H1 (cell line): Measurements from ENCODE around the gene ACKR1. TPM values are rescaled to one million over a fixed set of nuclear protein-coding genes. Genes with fewer than 3 reads are reported as not detected.

Experiments used
- CTCF ChIA-PET: fragments of 300-600 bp; sonication (Branson Sonifier 250); formaldehyde crosslinking; loops from one replicate; lab custom pipeline; 2021; ENCODE audit not compliant: partially characterized antibody; lab: Charles Lee
- POLR2A ChIA-PET: fragments of 300-600 bp; sonication (Branson Sonifier 250); formaldehyde crosslinking; loops from one replicate; lab custom pipeline; 2021; ENCODE audit warnings: inconsistent platforms; ENCODE audit not compliant: partially characterized antibody; lab: Charles Lee
- DNase-seq, 2 experiments: peaks; one replicate each; pipeline versions ENCODE4 v3.0.0 to v3.0.0-alpha.2; 2010 to 2022; ENCODE audit warnings: low spot score in 2 of 2, low read depth in 1 of 2, mixed read lengths in 1 of 2
- FAIRE-seq: peaks from 2 replicates; lab custom pipeline; 2011; peaks lifted over from hg19 to GRCh38; lab: Jason Lieb, UNC
- H2AFZ ChIP-seq: 2 replicates; pipeline ENCODE4 v1.8.1; 2012; ENCODE audit warnings: low read length, inconsistent platforms
- H2AK5ac ChIP-seq: 2 replicates; pipeline ENCODE4 v1.6.1; 2013; ENCODE audit warnings: low read depth, low read length
- H2BK120ac ChIP-seq: replicated peaks from 2 replicates; pipeline ENCODE3; 2013; ENCODE audit warnings: low read depth, low read length, inconsistent platforms
- H2BK12ac ChIP-seq: 2 replicates; pipeline ENCODE4 v1.6.1; 2013; ENCODE audit warnings: low read depth, low read length
- H2BK15ac ChIP-seq: 2 replicates; pipeline ENCODE4 v1.6.1; 2013; ENCODE audit warnings: low read length
- H2BK20ac ChIP-seq: 2 replicates; pipeline ENCODE4 v1.6.1; 2013; ENCODE audit warnings: low read length
- H2BK5ac ChIP-seq: 2 replicates; pipeline ENCODE4 v1.6.1; 2013; ENCODE audit warnings: low read depth, low read length
- H3K14ac ChIP-seq: 2 replicates; pipeline ENCODE4 v1.6.1; 2013; ENCODE audit warnings: inconsistent platforms; ENCODE audit not compliant: insufficient read length
- H3K18ac ChIP-seq: 2 replicates; pipeline ENCODE4 v1.6.1; 2013; ENCODE audit warnings: low read length; ENCODE audit errors: extremely low read depth
- H3K23ac ChIP-seq: 2 replicates; pipeline ENCODE4 v1.6.1; 2013; ENCODE audit warnings: inconsistent platforms; ENCODE audit not compliant: insufficient read length
- H3K23me2 ChIP-seq: 2 replicates; pipeline ENCODE4 v1.6.1; 2013; ENCODE audit warnings: low read depth, low read length
- H3K27ac ChIP-seq: 2 replicates; pipeline ENCODE4 v1.6.1; 2011; ENCODE audit warnings: low read depth, low read length, inconsistent platforms
- H3K27me3 ChIP-seq, 4 experiments: replicated peaks in 1 of 4; 1 replicate in 1 of 4; 2 replicates in 3 of 4; pipeline versions ENCODE4 v1.6.1 to v1.8.1; 2011 to 2013; ENCODE audit warnings: low read length in 3 of 4, mild to moderate bottlenecking in 3 of 4, inconsistent platforms in 2 of 4, mixed read lengths in 2 of 4, moderate library complexity in 1 of 4; ENCODE audit not compliant: control insufficient read depth in 3 of 4, insufficient read depth in 3 of 4; ENCODE audit errors: extremely low read depth in 1 of 4
- H3K36me3 ChIP-seq, 4 experiments: 2 replicates each; pipeline versions ENCODE4 v1.6.1 to v1.8.1; 2011 to 2013; ENCODE audit warnings: mild to moderate bottlenecking in 4 of 4, low read length in 3 of 4, moderate library complexity in 2 of 4, control low read depth in 1 of 4, inconsistent platforms in 1 of 4; ENCODE audit not compliant: insufficient read depth in 4 of 4, control insufficient read depth in 2 of 4
- H3K4ac ChIP-seq: replicated peaks from 2 replicates; pipeline ENCODE3; 2013; ENCODE audit warnings: low read length, low read depth, mixed read lengths, inconsistent platforms; ENCODE audit not compliant: insufficient read length
- H3K4me1 ChIP-seq, 4 experiments: replicated peaks in 1 of 4; 1 replicate in 1 of 4; 2 replicates in 3 of 4; pipeline versions ENCODE4 v1.6.1 to v1.8.1; 2011 to 2013; ENCODE audit warnings: low read length in 3 of 4, inconsistent platforms in 2 of 4, mixed read lengths in 1 of 4; ENCODE audit not compliant: insufficient read depth in 4 of 4, control insufficient read depth in 3 of 4
- H3K4me2 ChIP-seq, 2 experiments: 2 replicates each; pipeline versions ENCODE4 v1.6.1 to v1.8.1; 2011 to 2013; ENCODE audit warnings: low read depth in 2 of 2, low read length in 2 of 2, control low read depth in 1 of 2, inconsistent platforms in 1 of 2, mild to moderate bottlenecking in 1 of 2; ENCODE audit not compliant: insufficient read depth in 1 of 2
- H3K4me3 ChIP-seq, 4 experiments: fragments of 200-600, 300-600 bp in 1 of 4; sonication (generic), shearing (Covaris generic), sonication (Bioruptor Twin) in 1 of 4; 2 replicates each; pipeline versions ENCODE4 v1.5.1 to v1.8.1; 2011 to 2016; ENCODE audit warnings: low read length in 4 of 4, low read depth in 3 of 4, control low read depth in 2 of 4, inconsistent platforms in 2 of 4, mild to moderate bottlenecking in 2 of 4, mixed read lengths in 1 of 4, moderate library complexity in 1 of 4; ENCODE audit not compliant: insufficient read depth in 2 of 4; ENCODE audit errors: extremely low read depth in 1 of 4
- H3K56ac ChIP-seq: replicated peaks from 2 replicates; pipeline ENCODE3; 2013; ENCODE audit warnings: low read depth, mild to moderate bottlenecking, mixed read lengths, low read length, inconsistent platforms; ENCODE audit not compliant: insufficient read length
- H3K79me1 ChIP-seq: 2 replicates; pipeline ENCODE4 v1.6.1; 2013; ENCODE audit warnings: low read depth, low read length, control low read depth
- H3K79me2 ChIP-seq, 2 experiments: 2 replicates each; pipeline versions ENCODE4 v1.6.1 to v1.8.1; 2012 to 2013; ENCODE audit warnings: low read length in 2 of 2, mild to moderate bottlenecking in 2 of 2, inconsistent platforms in 1 of 2; ENCODE audit not compliant: insufficient read depth in 2 of 2, control insufficient read depth in 1 of 2
- H3K9ac ChIP-seq, 4 experiments: replicated peaks in 1 of 4; 1 replicate in 1 of 4; 2 replicates in 3 of 4; pipeline versions ENCODE4 v1.6.1 to v1.8.1; 2011 to 2013; ENCODE audit warnings: low read depth in 3 of 4, low read length in 3 of 4, control low read depth in 2 of 4, mild to moderate bottlenecking in 2 of 4, moderate library complexity in 2 of 4, inconsistent platforms in 1 of 4; ENCODE audit errors: extremely low read depth in 1 of 4
- H3K9me3 ChIP-seq, 2 experiments: 2 replicates each; pipeline versions ENCODE4 v1.6.1 to v1.8.1; 2012 to 2013; ENCODE audit warnings: mild to moderate bottlenecking in 2 of 2, moderate library complexity in 2 of 2, control low read depth in 1 of 2, inconsistent platforms in 1 of 2, low read depth in 1 of 2, low read length in 1 of 2, mixed read lengths in 1 of 2; ENCODE audit not compliant: insufficient read depth in 2 of 2
- H4K20me1 ChIP-seq, 2 experiments: replicated peaks in 1 of 2; 2 replicates each; pipeline versions ENCODE3 to v1.8.1; 2011 to 2013; ENCODE audit warnings: inconsistent platforms in 2 of 2, low read length in 2 of 2, mild to moderate bottlenecking in 1 of 2; ENCODE audit not compliant: insufficient read depth in 2 of 2, control insufficient read depth in 1 of 2
- H4K5ac ChIP-seq: 2 replicates; pipeline ENCODE4 v1.6.1; 2013; ENCODE audit warnings: low read length, low read depth, mixed read lengths, inconsistent platforms; ENCODE audit not compliant: insufficient read length
- H4K8ac ChIP-seq: 2 replicates; pipeline ENCODE4 v1.8.0; 2013; ENCODE audit warnings: mild to moderate bottlenecking, moderate library complexity, low read length, inconsistent platforms; ENCODE audit not compliant: insufficient read depth; ENCODE audit errors: extremely low read depth
- H4K91ac ChIP-seq: replicated peaks from 2 replicates; pipeline ENCODE3; 2013; ENCODE audit warnings: low read length, mixed read lengths, inconsistent platforms; ENCODE audit not compliant: insufficient read length
- BRCA1 ChIP-seq: IDR thresholded peaks from 2 replicates; pipeline ENCODE4 v1.6.1; 2012; ENCODE audit warnings: low read depth, low read length, improper control_type of control experiment
- CHD2 ChIP-seq: IDR thresholded peaks from 2 replicates; pipeline ENCODE4 v1.6.1; 2012; ENCODE audit warnings: low read length, improper control_type of control experiment
- EGR1 ChIP-seq: IDR thresholded peaks from 2 replicates; pipeline ENCODE4 v1.6.1; 2011; ENCODE audit warnings: low read depth, low read length, borderline replicate concordance
- HDAC2 ChIP-seq, 2 experiments: fragments of 300-600 bp in 1 of 2; sonication (generic) in 1 of 2; IDR thresholded peaks; 2 replicates each; pipeline ENCODE4 v1.6.1; 2011 to 2012; ENCODE audit warnings: low read depth in 2 of 2, low read length in 2 of 2, mild to moderate bottlenecking in 2 of 2, moderate library complexity in 2 of 2, borderline replicate concordance in 1 of 2, inconsistent platforms in 1 of 2
- KDM5A ChIP-seq: fragments of 200-600 bp; IDR thresholded peaks from 2 replicates; pipeline ENCODE4 v1.7.1; 2012; ENCODE audit warnings: mild to moderate bottlenecking, low read length, inconsistent platforms, mixed read lengths
- POLR2AphosphoS5 ChIP-seq: IDR thresholded peaks from 2 replicates; pipeline ENCODE4 v1.6.1; 2011; ENCODE audit warnings: low read depth, low read length
- SAP30 ChIP-seq: fragments of 300-600 bp; sonication (generic); IDR thresholded peaks from 2 replicates; pipeline ENCODE4 v1.7.1; 2012; ENCODE audit warnings: low read length, moderate library complexity, mild to moderate bottlenecking, inconsistent platforms; ENCODE audit not compliant: insufficient read depth, insufficient replicate concordance
- SIN3A ChIP-seq, 2 experiments: IDR thresholded peaks in 1 of 2; conservative IDR thresholded peaks in 1 of 2; 2 replicates each; pipeline ENCODE4 v1.6.1; 2011 to 2012; ENCODE audit warnings: low read length in 2 of 2, improper control_type of control experiment in 1 of 2, low read depth in 1 of 2, mild to moderate bottlenecking in 1 of 2
- TAF1 ChIP-seq: IDR thresholded peaks from 2 replicates; pipeline ENCODE4 v1.6.1; 2011; ENCODE audit warnings: mild to moderate bottlenecking, low read depth, low read length
- TBP ChIP-seq: IDR thresholded peaks from 2 replicates; pipeline ENCODE4 v1.6.1; 2011; ENCODE audit warnings: low read depth, low read length, improper control_type of control experiment
- YY1 ChIP-seq: IDR thresholded peaks from 2 replicates; pipeline ENCODE4 v1.6.1; 2011; ENCODE audit warnings: low read depth, mild to moderate bottlenecking, low read length
- WGBS, 2 experiments: shearing (Covaris generic) in 1 of 2; methylation state at CpG; one replicate each; pipeline versions ENCODE4 v1.1.6 to v1.1.7; 2013 to 2015; ENCODE audit warnings: low lambda C conversion rate in 2 of 2, mixed read lengths in 2 of 2, inconsistent platforms in 1 of 2, low coverage in 1 of 2, missing lambda C conversion rate in 1 of 2; ENCODE audit not compliant: insufficient replicate concordance in 2 of 2, insufficient coverage in 1 of 2, insufficient read length in 1 of 2; ENCODE audit errors: extremely low coverage in 1 of 2, missing lambda C conversion rate in 1 of 2; 5-methylcytosine and 5-hydroxymethylcytosine counted together
- polyA plus RNA-seq, 7 experiments: library from polyadenylated mRNA; depleted of rRNA in 3 of 7; stranded (reverse) in 5 of 7; unstranded in 2 of 7; fragments of >200 nt in 5 of 7; fragments of 200-250 nt in 2 of 7; gene quantifications; 1 replicate in 5 of 7; 2 replicates in 1 of 7; 4 replicates in 1 of 7; pipeline versions ENCODE4 v1.2.1 to v1.2.3, GENCODE V29; 2011 to 2013; ENCODE audit warnings: missing spikeins in 2 of 7, mixed read lengths in 2 of 7
- total RNA-seq: library from RNA; stranded (reverse); fragmentation: NEBNext Ultra II Directional; extraction: Animal tissue kit (Norgen Biotek cat#: 25700); gene quantifications from 2 replicates; pipeline ENCODE4 v1.2.1, GENCODE V29; 2021

Gene ACKR1
- total and polyA plus RNA-seq, 2 of the 8 experiments (the other 6 are each of a cell fraction or from before 2014, with no cell fraction given): 0.61 to 1.00 TPM

DNA sequence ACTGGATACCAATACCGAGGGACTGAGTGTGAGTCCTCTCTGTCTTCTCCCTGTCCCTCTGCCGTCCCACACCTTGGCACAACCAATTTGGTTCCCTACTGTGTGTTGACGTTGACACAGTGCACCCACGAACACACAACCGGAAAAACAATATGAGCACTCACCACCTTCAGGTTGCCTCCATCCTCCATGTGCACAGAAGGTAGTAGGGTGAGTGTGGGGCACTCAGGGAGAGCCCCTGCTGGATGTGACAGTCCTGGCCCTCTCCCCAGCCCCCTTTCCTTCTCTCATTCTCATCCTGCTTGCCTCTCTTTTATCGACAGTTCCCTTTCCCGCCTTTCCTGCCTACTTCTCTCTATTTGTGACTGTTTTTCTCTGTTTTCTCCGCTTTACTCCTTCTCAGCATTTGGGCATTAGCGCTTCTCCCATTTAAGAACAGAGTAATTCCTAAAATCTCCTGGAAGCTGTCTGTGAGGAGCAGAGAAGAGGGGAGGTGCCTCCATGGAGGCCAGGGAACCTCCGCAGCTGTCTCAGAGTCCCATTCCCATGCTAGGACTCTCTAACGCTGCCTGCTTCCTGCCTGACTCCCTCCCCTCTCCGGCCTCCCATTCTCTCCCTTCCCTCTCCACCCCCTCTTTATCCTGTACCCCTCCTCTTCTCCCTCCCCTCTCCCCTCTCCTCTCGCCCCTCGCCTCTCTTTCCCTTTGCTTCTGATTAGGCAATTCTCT is 16.9 kb upstream of the ACKR1 start:
- Histone ChIP-seq H3K27me3 (no peaks in the 10 kb centered on the region), H4K20me1 (peaks cover 0 to 4% of the 10 kb centered on the region in 2 experiments), H2BK5ac (0 out of 2 replicates have a peak overlapping the region, but pooled peaks have one; percentile 15), H3K18ac (no peak overlapping the region), H2BK12ac (0 out of 2 replicates have a peak overlapping the region, but pooled peaks have one; percentile 18), H3K4me3 (peak overlapping the region; percentile 57 to 81 (median 71)), H3K27ac (peak overlapping the region; percentile 54; the same call in 1 of the 2 replicates), H3K23ac (no peak overlapping the region), H3K79me1 (0 out of 2 replicates have a peak, but pooled peaks cover 3% of the 10 kb centered on the region), H2BK15ac (peak overlapping the region; percentile 37; the same call in 1 of the 2 replicates), H3K56ac (peak overlapping the region; percentile 13), H4K5ac (no peak overlapping the region), H3K9ac (peak overlapping the region in 2 of 4 experiments; percentile 31 to 57; a peak in 3 of 7 replicates), H3K4me1 (peaks cover 0 to 3% (median under 1%) of the 10 kb centered on the region in 4 experiments; a peak in 3 of 7 replicates), H2BK20ac (no peak overlapping the region), H3K79me2 (peaks cover 0 to 14% of the 10 kb centered on the region in 2 experiments; a peak in 2 of 4 replicates), H2AK5ac (no peak overlapping the region), H3K14ac (no peak overlapping the region), H3K36me3 (no peaks in the 10 kb centered on the region), H3K23me2 (peaks cover 12% of the 10 kb centered on the region), H4K8ac (no peak overlapping the region), H2BK120ac (no peak overlapping the region), H2AFZ (peak overlapping the region; percentile 54; the same call in 1 of the 2 replicates), H3K4me2 (peak overlapping the region; percentile 91 to 95), H4K91ac (no peak overlapping the region), H3K4ac (peak overlapping the region; percentile 69), H3K9me3 (no peaks in the 10 kb centered on the region)
- ChIA-PET CTCF (interaction anchor here (0.7 to 10.3 kb wide), 9 partner anchors 9 to 54 kb away, joined by 3 to 126 read pairs (median 3); no protein-coding TSS in a partner anchor), POLR2A (interaction anchor here (0.8 to 1.6 kb wide), 8 partner anchors 10 to 982 kb away, joined by 3 to 5 read pairs (median 4); partner anchors contain the start of genes ACKR1 and CADM3)
- FAIRE-seq (peak; percentile 13), DNase-seq (peak in 1 of 2 experiments; percentile 57)
- WGBS, 2 experiments: 9% methylated on average over 9 of the region's 14 CpGs; no CpG with 5 or more reads in 1 of the 2 experiments
- TF ChIP-seq SAP30: peak; percentile 56
- peak; percentile 87 for TF ChIP-seq EGR1
- TF ChIP-seq TAF1: no peak
- no peak for TF ChIP-seq BRCA1
- TF ChIP-seq SIN3A (conservative IDR thresholded peaks at IDR 0.05 in 1 of 2, IDR thresholded peaks at IDR 0.05 in 1 of 2; ENCODE audit: low read depth in 1 of 2, low read length in 2 of 2): 0 out of 4 replicates have a peak, but pooled peaks have one; percentile 3 to 25
- no peak for TF ChIP-seq KDM5A
- TF ChIP-seq TBP: no peak
- TF ChIP-seq HDAC2 (IDR thresholded peaks at IDR 0.05; ENCODE audit: borderline replicate concordance in 1 of 2, low read depth in 2 of 2, low read length in 2 of 2): peak in 1 of 2 experiments; percentile 6; a peak in 1 of 4 replicates
- TF ChIP-seq POLR2AphosphoS5: 0 out of 2 replicates have a peak, but pooled peaks have one; percentile 11
- TF ChIP-seq CHD2: no peak
- TF ChIP-seq YY1: peak; percentile 18; the same call in 1 of the 2 replicates
